SK-N-SH (cell line): Measurements from ENCODE around the gene ATP11A. TPM values are rescaled to one million over a fixed set of nuclear protein-coding genes. Genes with fewer than 3 reads are reported as not detected.

ENCODE experiments used
- CTCF ChIA-PET: fragments of 300-600, 350-600 bp; formaldehyde crosslinking; extraction: SDS; loops from one replicate; lab custom pipeline; 2021; lab: Yijun Ruan, JAX
- POLR2A ChIA-PET: fragments of 350-600 bp; sonication (Branson Sonifier 250); formaldehyde crosslinking; extraction: SDS; loops from one replicate; lab custom pipeline; 2020; ENCODE audit warnings: antibody characterized with exemption, inconsistent platforms; lab: Yijun Ruan, JAX
- DNase-seq: peaks from one replicate; pipeline ENCODE4 v3.0.0; 2012
- H2AFZ ChIP-seq: fragments of 200-600 bp; sonication (generic); 2 replicates; pipeline ENCODE4 v1.8.1; 2016; ENCODE audit warnings: antibody characterized with exemption, mild to moderate bottlenecking, low read depth
- H3F3A ChIP-seq: fragments of 200-600 bp; sonication (generic); replicated peaks from 2 replicates; pipeline ENCODE3; 2016; ENCODE audit warnings: antibody characterized with exemption, mild to moderate bottlenecking; ENCODE audit not compliant: insufficient read depth
- H3K27ac ChIP-seq, 2 experiments: fragments of 200-500 bp in 1 of 2; fragments of 200-600 bp in 1 of 2; sonication (Bioruptor generic) in 1 of 2; sonication (generic), shearing (Covaris generic) in 1 of 2; 2 replicates each; pipeline versions ENCODE4 v1.5.1 to v1.6.1; 2014 to 2016; ENCODE audit warnings: low read depth in 2 of 2, inconsistent platforms in 1 of 2, low read length in 1 of 2, mild to moderate bottlenecking in 1 of 2, mixed read lengths in 1 of 2
- H3K27me3 ChIP-seq: fragments of 200-600 bp; sonication (generic), shearing (Covaris generic); 2 replicates; pipeline ENCODE4 v1.6.1; 2016; ENCODE audit warnings: mixed run types; ENCODE audit not compliant: insufficient read depth
- H3K36me3 ChIP-seq, 2 experiments: fragments of 200-500 bp in 1 of 2; fragments of 200-600 bp in 1 of 2; sonication (Bioruptor generic) in 1 of 2; sonication (generic) in 1 of 2; replicated peaks in 1 of 2; 2 replicates each; pipeline versions ENCODE3 to v1.5.1; 2014 to 2016; ENCODE audit warnings: low read length in 1 of 2, mild to moderate bottlenecking in 1 of 2; ENCODE audit not compliant: insufficient read depth in 2 of 2, control insufficient read depth in 1 of 2
- H3K4me1 ChIP-seq, 2 experiments: fragments of 200-500 bp in 1 of 2; fragments of 200-600 bp in 1 of 2; sonication (Bioruptor generic) in 1 of 2; sonication (generic), shearing (Covaris generic) in 1 of 2; 2 replicates each; pipeline versions ENCODE4 v1.5.1 to v1.6.1; 2014 to 2016; ENCODE audit warnings: low read depth in 1 of 2, low read length in 1 of 2, mixed run types in 1 of 2; ENCODE audit not compliant: insufficient read depth in 2 of 2, control insufficient read depth in 1 of 2
- H3K4me2 ChIP-seq: fragments of 200-600 bp; sonication (generic), shearing (Covaris generic); 2 replicates; pipeline ENCODE4 v1.6.1; 2017; ENCODE audit warnings: mixed run types
- H3K4me3 ChIP-seq, 2 experiments: fragments of 200-500 bp in 1 of 2; fragments of 200-600 bp in 1 of 2; sonication (Bioruptor generic) in 1 of 2; sonication (generic), shearing (Covaris generic) in 1 of 2; 2 replicates each; pipeline versions ENCODE4 v1.5.1 to v1.8.1; 2014 to 2016; ENCODE audit warnings: low read depth in 2 of 2, inconsistent platforms in 1 of 2, low read length in 1 of 2, mild to moderate bottlenecking in 1 of 2, mixed read lengths in 1 of 2, moderate library complexity in 1 of 2
- H3K79me2 ChIP-seq: fragments of 200-600 bp; sonication (generic); 2 replicates; pipeline ENCODE4 v1.8.1; 2017; ENCODE audit warnings: mild to moderate bottlenecking; ENCODE audit not compliant: insufficient read depth
- H3K9ac ChIP-seq: fragments of 200-600 bp; sonication (generic); 2 replicates; pipeline ENCODE4 v1.6.1; 2017; ENCODE audit warnings: mixed run types
- H3K9me2 ChIP-seq: fragments of 200-600 bp; sonication (generic); 2 replicates; pipeline ENCODE4 v1.6.1; 2017; ENCODE audit warnings: mixed run types
- H3K9me3 ChIP-seq: fragments of 200-600 bp; sonication (generic); 2 replicates; pipeline ENCODE4 v1.6.1; 2017; ENCODE audit warnings: mixed run types, mild to moderate bottlenecking, moderate library complexity
- H4K20me1 ChIP-seq: fragments of 200-600 bp; sonication (generic); 2 replicates; pipeline ENCODE4 v1.6.1; 2017; ENCODE audit warnings: mild to moderate bottlenecking, mixed run types; ENCODE audit not compliant: insufficient read depth
- EZH2phosphoT487 ChIP-seq: fragments of 200-600 bp; sonication (generic); IDR thresholded peaks from 2 replicates; pipeline ENCODE4 v1.6.1; 2017; ENCODE audit warnings: low read depth, mixed run types, mild to moderate bottlenecking, antibody characterized with exemption, moderate library complexity, borderline replicate concordance
- MEF2A ChIP-seq: IDR thresholded peaks from 2 replicates; pipeline ENCODE4 v1.4.0; 2012; ENCODE audit warnings: low read depth, borderline replicate concordance
- MXI1 ChIP-seq: IDR thresholded peaks from 2 replicates; pipeline ENCODE4 v1.6.1; 2012; ENCODE audit warnings: mild to moderate bottlenecking, low read depth, low read length, improper control_type of control experiment
- PBX3 ChIP-seq: IDR thresholded peaks from 2 replicates; pipeline ENCODE4; 2012
- RAD21 ChIP-seq: IDR thresholded peaks from 2 replicates; pipeline ENCODE4 v1.6.1; 2012; ENCODE audit warnings: mild to moderate bottlenecking, low read length
- RFX5 ChIP-seq: IDR thresholded peaks from 2 replicates; pipeline ENCODE4 v1.6.1; 2012; ENCODE audit warnings: mild to moderate bottlenecking, improper control_type of control experiment, low read length
- SMC3 ChIP-seq: IDR thresholded peaks from 2 replicates; pipeline ENCODE4 v1.6.1; 2012; ENCODE audit warnings: low read depth, low read length, improper control_type of control experiment
- TCF12 ChIP-seq: IDR thresholded peaks from 2 replicates; pipeline ENCODE4 v1.4.0; 2012
- ZBTB33 ChIP-seq: IDR thresholded peaks from 2 replicates; pipeline ENCODE4 v1.4.0; 2012; ENCODE audit warnings: low read depth, borderline replicate concordance
- WGBS: methylation state at CpG from one replicate; pipeline ENCODE4 v1.1.6; 2017; ENCODE audit warnings: low lambda C conversion rate; 5-methylcytosine and 5-hydroxymethylcytosine counted together
- polyA plus RNA-seq, 3 experiments: library from polyadenylated mRNA; depleted of rRNA; stranded (reverse); fragments of >200 nt; gene quantifications; 2 replicates each; pipeline ENCODE4 v1.2.3, GENCODE V29; 2012
- TF ChIP-seq, protein P1 (sequence below): fragments of 150-350 bp; IDR thresholded peaks from 2 replicates; pipeline ENCODE4 v1.6.1; 2016; ENCODE audit warnings: mild to moderate bottlenecking, low read depth, low read length

Gene ATP11A
- polyA plus RNA-seq, 1 of the 3 experiments (the other 2 are of a cell fraction) = 4.1 TPM

GRCh38 chr13:112910016-112910415, 220.2 kb downstream of the ATP11A start (continued):
- TF ChIP-seq ZBTB33 (no peak), RAD21 (no peak), RFX5 (no peak), PBX3 (no peak)
- TF ChIP-seq, all 33 proteins: peak for 0

DNA sequence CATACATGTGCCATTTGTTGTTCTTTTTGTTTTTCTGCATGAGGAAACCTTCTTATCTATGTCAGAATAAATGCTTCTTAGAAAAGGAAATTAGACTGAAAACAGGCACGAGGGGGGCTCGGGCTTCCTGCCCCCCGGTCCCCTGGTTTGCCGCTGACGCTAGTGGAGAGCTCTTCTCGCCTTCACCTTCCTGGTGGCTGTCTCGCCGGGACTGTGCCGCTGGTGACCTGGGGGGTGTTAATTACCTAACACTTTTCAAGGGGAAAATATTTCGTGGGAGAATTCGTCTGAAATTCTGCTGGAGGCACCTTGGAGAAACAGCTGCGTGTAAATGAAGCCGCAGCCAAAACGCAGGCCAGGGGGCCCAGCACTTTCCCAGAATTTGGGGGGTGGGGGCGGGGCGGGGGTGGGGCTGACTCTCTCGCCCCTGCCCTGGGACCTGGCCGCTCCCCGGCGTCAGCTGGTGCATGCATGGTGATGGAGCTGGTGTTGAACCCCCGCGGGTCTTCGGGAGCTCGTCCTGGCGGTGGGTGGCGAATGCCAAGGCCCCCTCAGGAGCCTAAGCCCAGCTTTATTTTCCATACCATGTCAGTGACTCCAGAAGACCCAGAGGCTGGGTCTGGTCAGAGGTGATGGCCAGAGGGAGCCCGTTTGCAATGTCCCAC, 220.9 kb downstream of the ATP11A start:
- 69% methylated on average over 18 of the region's 27 CpGs for WGBS
- H3K4me2 ChIP-seq = no peak overlapping the region
- ChIA-PET POLR2A (no interaction called here), CTCF (no interaction called here)
- H3K79me2 ChIP-seq = no peaks in the 10 kb centered on the region
- no peaks in the 10 kb centered on the region for H3K9me3 ChIP-seq
- H3K4me1 ChIP-seq = no peaks in the 10 kb centered on the region; a peak in 1 of 4 replicates
- H3K27ac ChIP-seq = no peak overlapping the region
- H3K4me3 ChIP-seq = no peak overlapping the region
- H3K9me2 ChIP-seq = no peaks in the 10 kb centered on the region
- no peak overlapping the region for H3K9ac ChIP-seq
- no peaks in the 10 kb centered on the region; the same call in 1 of the 2 replicates for H3K27me3 ChIP-seq
- no peaks in the 10 kb centered on the region for H4K20me1 ChIP-seq
- no peaks in the 10 kb centered on the region for H3F3A ChIP-seq
- no peak overlapping the region for H2AFZ ChIP-seq
- DNase-seq = no peak
- H3K36me3 ChIP-seq = no peaks in the 10 kb centered on the region
- TF ChIP-seq TCF12 (no peak), MEF2A (no peak), RAD21 (no peak), SMC3 (no peak), MXI1 (no peak)
- TF ChIP-seq, protein P1, sequence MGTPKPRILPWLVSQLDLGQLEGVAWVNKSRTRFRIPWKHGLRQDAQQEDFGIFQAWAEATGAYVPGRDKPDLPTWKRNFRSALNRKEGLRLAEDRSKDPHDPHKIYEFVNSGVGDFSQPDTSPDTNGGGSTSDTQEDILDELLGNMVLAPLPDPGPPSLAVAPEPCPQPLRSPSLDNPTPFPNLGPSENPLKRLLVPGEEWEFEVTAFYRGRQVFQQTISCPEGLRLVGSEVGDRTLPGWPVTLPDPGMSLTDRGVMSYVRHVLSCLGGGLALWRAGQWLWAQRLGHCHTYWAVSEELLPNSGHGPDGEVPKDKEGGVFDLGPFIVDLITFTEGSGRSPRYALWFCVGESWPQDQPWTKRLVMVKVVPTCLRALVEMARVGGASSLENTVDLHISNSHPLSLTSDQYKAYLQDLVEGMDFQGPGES = no peak

DNA sequence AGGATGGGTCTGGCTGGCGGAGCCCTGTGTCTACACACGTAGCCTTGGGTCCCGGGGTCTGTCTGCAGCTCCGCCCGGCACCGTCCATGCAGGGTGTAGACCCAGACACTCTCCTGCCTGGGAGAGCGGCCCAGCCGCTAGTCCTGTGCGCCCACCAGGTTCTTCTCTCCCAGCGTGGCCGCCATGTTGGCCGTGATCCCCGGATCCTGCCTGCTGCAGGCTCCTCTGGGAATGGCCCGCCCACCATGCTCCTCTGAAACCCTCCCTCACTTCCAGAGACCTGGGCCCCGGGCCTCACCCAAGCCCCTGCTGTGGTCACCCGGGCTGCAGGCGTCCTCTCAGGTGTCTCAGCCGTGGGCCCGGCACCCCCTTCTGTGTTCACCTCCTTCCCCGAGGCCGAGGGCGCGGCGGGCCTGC, 221.5 kb downstream of the ATP11A start:
- CTCF ChIA-PET = no interaction called here
- no peaks in the 10 kb centered on the region for H3K79me2 ChIP-seq
- H3K4me1 ChIP-seq = no peaks in the 10 kb centered on the region; a peak in 1 of 4 replicates
- POLR2A ChIA-PET = no interaction called here
- H4K20me1 ChIP-seq = no peaks in the 10 kb centered on the region
- WGBS = 85% methylated on average over 20 of the region's 24 CpGs
- no peak overlapping the region for H2AFZ ChIP-seq
- H3K9me3 ChIP-seq = no peaks in the 10 kb centered on the region
- no peak for TF ChIP-seq EZH2phosphoT487
- no peak for TF ChIP-seq RAD21
- no peaks in the 10 kb centered on the region for H3K36me3 ChIP-seq
- H3K4me2 ChIP-seq = no peak overlapping the region
- no peak overlapping the region for H3K4me3 ChIP-seq
- no peaks in the 10 kb centered on the region for H3F3A ChIP-seq
- no peak overlapping the region for H3K9ac ChIP-seq
- H3K9me2 ChIP-seq = no peaks in the 10 kb centered on the region
- H3K27ac ChIP-seq = no peak overlapping the region
- no peak for DNase-seq
- H3K27me3 ChIP-seq = no peaks in the 10 kb centered on the region; the same call in 1 of the 2 replicates
